Renal cortical epithelial cell (primary cell): ENCODE data around the gene MX2. TPM values are rescaled to one million over a fixed set of nuclear protein-coding genes. Genes with fewer than 3 reads are reported as not detected.

Experiments
- total RNA-seq: library from RNA; depleted of rRNA; stranded (reverse); fragments of >200 nt; gene quantifications from 2 replicates; pipeline ENCODE4 v1.2.3, GENCODE V29; 2014

The MX2 gene
- total RNA-seq, 1 donor from 2014 or later = 0.15 TPM

Other genes with a start within 250 kb of the MX2 start
- gene BACE2, start 193.9 kb upstream of the MX2 start, total RNA-seq = 88.7 and 99.5 TPM in 2 replicates
- 4.2 TPM in 1 of 2 replicates, not detected in the other for gene FAM3B, start 45.2 kb upstream of the MX2 start, total RNA-seq
- 12.3 and 60.8 TPM in 2 replicates for gene MX1, start 64.2 kb downstream of the MX2 start, total RNA-seq
- 2.5 and 17.0 TPM in 2 replicates for gene TMPRSS2, start 146.1 kb downstream of the MX2 start, total RNA-seq